ENCODE results near the gene CCDC184.

CCDC184 gene

DNA sequence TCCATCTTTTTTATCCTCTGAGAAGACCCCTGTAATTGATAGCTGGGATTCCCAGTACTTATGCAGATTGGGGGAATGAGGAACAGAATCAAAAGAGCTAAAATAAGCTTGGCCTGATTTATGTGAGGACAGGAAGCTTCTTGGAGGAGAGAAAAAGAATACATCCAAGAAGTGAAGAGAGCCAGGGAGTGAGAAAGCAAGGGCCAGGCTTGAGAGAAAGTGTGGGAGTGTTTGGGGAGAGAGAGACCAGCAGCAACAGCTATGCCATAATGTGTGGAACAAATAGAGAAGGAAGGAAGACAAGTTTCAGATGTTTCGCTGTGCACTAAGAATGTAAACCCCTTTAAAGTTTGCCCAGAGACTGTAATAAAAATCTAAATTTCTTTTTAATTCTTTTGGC is 4.0 kb upstream of the CCDC184 start:
- no peak for DNase-seq (ENCODE audit: low read depth in 2 of 2)

DNA sequence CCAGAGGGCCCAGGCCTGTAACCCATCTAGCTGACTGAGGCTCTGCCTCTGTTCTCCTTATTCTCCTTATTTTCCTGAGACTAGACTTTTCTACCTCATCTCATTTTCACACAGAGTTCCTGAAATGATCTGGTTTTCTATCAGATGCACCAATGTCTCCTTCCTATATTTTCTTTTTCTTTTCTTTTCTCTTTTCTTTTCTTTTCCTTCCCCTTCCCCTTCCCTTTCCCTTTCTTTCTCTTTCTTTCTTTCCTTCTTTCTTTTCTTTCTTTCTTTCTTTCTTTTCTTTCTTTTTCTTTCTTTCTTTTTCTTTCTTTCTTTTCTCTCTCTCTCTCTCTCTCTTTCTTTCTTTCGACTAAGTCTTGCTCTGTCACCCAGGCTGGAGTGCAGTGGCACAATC is 3.0 kb upstream of the CCDC184 start:
- no peak for DNase-seq (ENCODE audit: low read depth in 2 of 2)

DNA sequence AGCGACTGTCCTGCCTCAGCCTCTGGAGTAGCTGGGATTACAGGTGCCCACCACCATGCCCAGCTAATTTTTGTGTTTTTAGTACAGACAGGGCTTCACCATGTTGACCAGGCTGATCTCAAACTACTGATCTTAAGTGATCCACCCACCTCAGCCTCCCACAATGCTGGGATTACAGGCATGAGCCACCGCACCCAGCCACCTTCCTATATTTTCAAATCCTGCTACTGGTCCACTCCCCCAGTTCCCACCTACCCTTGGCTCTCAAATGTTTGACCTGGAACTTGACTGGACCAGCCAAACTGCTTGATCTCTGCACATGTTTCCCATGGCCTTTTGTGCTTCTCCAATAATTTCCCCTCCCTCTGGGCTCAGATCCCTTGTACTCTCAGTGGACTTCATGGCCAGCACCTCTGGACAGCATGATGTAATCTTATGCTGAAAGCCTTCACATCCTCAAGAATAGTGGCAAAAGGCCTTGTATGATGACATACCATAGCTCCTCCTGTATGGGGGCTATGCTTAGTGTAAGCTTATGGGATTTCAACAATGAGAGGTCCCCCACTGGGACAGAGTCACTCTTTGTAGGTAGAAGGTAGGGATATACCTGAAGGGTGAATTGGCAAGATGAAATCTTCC is 2.5 kb upstream of the CCDC184 start:
- DNase-seq (ENCODE audit: low read depth in 2 of 2), result no peak

GRCh38 chr12:48182631-48183030 is 813 bp upstream of the CCDC184 start:
- no peak for DNase-seq (ENCODE audit: low read depth in 2 of 2)

DNA sequence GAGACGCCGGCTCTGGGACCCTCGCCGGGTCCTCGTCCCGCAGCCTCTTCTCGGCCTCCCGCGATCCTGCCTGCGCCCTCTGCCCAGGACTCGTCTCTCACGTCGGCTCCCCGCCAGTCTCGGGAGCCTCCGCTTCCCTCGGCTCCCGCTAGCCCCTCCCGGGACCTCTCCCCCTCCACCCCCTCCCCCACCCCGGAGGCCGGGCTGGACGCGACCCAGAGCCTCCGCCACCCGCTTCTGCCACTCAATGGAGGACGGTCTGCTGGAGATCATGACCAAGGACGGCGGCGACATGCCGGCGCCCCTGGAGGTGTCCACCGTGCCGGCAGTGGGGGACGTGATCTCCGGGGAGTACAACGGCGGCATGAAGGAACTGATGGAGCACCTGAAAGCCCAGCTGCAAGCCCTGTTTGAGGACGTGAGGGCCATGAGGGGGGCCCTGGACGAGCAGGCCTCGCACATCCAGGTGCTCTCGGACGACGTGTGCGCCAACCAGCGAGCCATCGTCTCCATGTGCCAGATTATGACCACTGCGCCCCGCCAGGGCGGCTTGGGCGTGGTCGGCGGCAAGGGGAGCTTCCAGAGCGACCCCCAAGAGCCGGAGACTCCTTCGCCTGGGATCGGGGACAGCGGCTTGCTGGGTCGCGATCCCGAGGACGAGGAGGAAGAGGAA is 568 bp downstream of the CCDC184 start:
- DNase-seq (ENCODE audit: low read depth in 2 of 2), result no peak

DNA sequence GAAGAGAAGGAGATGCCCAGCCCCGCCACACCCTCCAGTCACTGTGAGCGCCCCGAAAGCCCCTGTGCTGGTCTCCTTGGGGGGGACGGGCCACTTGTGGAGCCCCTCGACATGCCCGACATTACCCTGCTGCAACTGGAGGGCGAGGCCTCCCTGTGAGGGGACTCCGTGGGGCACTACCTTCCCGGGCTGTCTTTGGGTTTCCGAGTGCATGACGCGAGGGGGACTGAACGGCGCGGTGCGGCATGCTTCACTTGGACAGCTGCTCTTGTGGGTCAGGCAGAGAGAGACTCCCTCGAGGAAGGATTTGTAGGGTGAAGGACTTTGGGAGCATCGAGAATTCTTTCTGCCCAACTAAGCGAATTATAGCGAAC is 1.1 kb downstream of the CCDC184 start:
- no peak for DNase-seq (ENCODE audit: low read depth in 2 of 2)

DNA sequence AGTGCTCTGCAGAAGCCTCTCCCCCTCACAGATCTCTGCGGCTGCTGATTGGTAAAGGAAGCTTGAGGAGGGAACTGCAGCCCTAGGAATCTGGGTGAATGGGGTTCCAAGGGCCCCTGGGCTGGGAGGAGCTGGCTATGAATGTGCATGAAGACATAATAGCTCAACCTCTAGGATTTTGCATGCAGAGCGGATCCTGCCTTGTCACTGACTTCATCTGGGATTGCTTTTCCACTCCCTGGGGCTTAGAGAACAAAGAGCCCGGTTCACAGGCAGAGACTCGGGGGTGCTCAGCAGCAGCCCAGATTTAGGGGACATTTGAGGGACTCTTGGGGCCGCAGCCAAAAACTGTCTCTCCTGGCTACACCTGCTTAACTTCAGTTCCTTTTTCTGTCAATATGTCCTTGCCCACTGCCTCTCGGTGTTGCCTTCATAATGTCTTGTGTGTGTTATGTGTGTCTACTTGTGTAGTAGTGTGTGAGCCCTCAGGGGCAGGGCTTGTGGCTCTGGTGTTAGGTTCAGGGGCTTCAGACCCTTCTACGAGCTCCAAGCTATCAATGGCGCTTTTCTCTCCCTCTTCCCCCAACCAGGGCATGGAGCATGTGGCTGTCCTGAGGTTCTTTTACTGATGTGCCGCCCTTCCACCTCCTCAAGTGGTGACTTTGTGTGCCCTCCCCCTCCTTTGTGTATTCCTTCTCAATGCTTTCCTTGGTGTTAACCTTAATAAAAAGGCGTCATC is 1.9 kb downstream of the CCDC184 start:
- no peak for DNase-seq (ENCODE audit: low read depth in 2 of 2)

DNA sequence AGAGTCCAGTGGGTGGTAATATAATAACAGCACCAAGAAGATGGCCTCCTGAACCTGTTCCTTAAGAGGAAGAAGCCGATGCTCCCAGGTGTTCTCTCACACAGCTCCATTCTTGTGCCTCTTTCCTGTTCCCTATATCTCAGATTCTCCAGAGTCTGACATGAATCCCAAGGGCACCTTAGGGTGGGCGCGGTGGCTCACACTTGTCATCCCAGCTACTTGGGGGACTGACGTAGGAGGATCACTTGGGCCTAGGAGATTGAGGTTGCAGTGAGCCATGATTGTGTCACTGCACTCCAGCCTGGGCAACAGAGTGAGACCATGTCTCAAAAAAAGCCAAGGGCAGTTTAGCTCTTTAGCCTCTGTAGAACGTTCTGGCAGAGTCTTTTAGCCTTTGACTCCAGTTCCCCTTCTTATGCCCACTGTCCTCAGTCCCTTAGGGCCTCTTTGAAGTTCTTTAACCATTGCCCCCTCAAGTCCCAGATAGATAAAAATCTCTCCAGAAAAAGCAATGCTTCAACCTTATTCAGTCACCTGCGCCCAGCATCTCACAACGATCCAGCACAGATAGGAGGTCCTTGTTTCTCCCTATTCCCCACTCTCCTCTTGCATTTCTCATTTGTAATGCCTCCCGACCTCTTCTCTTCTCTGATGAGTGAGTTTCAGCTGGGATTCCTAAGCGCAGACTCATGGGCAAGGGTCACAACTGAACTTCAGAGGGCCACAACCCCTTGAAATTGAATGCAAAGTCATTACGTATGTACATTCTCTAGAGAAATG is 4.7 kb downstream of the CCDC184 start:
- no peak for DNase-seq (ENCODE audit: low read depth in 2 of 2)

- DNase-seq (ENCODE audit: low read depth in 2 of 2), result peak; percentile 42 to 51
Observed at GRCh38 chr12:48189331-48190125, 6.1 kb downstream of the CCDC184 start.

DNA sequence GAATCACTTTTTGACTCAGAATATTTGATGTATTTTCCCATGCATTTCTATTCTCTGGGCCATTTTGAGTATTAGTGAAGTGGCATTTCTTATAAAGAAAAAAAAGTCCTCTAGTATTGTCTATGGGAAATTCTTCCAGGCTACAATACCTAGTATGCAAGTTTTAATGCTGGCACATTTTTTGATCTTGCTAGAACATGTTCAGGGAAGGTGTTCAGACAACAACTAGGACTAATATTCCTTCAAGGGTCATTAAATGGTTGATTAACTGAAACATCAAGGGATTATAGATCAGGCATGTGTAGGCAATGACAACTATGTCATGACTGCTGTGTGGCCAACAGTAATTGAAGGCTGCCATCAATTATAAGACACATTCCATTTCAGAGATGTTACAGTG is 7.7 kb downstream of the CCDC184 start:
- DNase-seq (ENCODE audit: low read depth in 2 of 2), result no peak

DNA sequence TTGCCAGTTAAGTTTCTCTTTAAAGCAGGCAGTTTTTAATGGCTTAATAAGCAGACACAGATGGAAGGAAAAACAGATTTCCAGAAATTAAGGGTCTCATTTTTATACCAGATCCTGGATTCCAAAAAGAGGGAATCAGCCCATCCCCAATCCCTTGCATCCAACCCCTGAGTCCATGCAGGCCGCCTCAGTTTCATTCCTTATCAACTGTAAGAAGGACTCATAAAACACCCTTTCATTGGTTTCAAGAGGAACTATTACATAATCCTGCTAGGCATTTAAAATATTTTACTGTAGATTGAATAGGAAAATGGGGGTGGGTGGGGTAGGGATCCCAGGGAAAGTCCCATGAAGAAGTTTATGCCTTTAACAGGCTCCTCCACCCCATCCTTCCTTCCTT is 9.4 kb downstream of the CCDC184 start:
- DNase-seq (ENCODE audit: low read depth in 2 of 2), result no peak

DNA sequence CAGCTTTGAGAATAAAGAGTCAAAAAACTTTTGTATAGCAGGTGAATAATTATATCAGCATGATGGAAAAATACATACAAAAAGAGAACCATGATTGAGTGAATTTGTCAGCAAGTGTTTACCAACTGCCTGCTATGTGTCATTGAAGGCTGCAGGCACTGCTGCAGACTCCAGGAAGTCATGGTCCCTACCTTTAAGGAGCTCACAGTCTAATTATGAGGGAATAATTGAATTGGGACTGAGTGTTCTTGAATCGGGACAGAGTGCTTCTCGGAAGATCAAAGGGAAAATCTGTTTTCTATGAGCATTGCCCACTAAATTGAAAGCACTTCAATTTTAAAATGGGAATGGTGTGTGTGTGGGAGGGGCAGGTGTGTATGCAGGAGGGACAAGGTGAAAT is 10.2 kb downstream of the CCDC184 start:
- no peak for DNase-seq (ENCODE audit: low read depth in 2 of 2)

DNA sequence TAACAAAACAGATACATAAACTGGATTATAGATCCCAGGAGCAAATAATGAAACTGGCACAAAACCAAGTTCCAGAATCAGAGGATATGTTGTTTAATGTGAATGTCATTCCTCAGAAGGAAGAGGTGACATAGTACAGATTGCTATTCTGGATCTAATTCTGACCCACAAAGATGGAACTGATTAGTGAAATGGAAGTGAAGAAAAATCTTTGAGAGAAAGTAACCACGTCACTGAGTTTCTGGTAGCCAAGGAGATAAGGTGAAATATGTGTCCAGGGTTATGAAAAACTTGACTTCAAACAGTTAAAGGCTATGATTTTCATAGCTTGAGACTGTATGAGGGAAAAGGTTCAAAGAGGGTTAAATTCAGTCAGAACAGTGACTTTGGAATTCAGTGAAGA is 11.4 kb downstream of the CCDC184 start:
- no peak for DNase-seq (ENCODE audit: low read depth in 2 of 2)

DNA sequence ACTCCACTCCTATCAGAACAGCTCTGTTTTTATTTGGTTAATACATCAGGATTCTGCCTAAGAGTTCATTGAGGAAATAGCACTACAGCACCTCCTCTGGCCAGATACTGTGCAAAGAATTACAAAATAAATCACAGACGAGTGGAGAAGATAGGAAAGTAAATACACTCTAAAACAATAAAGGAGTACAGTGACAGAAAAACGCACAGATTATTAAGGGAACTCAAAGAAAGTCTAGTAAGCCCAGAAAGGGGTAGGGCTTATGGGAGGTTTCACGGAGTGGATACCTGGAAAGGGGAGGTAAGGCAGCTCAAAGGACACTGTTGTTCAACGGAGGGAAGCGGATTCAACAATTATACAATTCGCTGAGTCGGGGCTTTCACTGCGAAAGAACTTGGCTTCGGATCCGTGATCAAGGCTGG is 14.1 kb downstream of the CCDC184 start:
- DNase-seq (ENCODE audit: low read depth in 2 of 2), result no peak

DNA sequence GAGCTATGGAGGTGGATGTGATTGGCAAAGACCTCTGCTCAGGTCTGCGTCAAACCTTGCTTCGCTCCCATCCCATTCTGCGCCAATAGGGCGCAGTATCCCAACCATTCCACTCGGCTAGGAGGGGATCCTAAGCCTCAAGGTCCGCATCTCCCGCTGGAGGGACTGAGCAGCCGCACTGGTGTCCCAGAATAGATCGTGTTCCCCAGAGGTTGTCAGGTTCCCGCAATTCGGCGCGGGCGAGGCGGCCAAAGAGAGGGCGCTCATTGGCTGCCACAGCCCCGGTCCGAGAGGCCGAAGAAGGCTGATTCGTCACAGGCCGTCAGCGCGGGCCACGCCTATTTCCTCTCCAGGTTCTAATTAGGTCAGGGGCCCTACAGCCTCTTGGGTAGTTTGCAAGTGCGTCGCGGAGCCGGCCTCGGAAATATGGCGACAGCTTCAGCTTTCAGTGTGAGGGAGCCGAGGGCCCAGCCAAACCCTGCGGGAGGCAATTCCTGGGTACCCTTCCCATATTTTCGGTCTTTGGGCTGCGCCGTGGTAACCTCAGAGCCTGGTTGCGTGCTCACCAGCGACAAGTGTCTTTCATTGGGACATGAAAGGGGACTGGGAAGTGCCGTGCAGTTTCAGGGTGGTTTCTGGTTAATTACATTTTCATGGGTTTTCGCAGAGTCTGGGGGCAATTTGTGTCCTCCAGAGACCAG is 14.7 kb downstream of the CCDC184 start:
- peak; percentile 81 to 83 for DNase-seq (ENCODE audit: low read depth in 2 of 2)

- DNase-seq (ENCODE audit: low read depth in 2 of 2), result no peak
Observed at GRCh38 chr12:48198672-48198971, 15.2 kb downstream of the CCDC184 start.

DNA sequence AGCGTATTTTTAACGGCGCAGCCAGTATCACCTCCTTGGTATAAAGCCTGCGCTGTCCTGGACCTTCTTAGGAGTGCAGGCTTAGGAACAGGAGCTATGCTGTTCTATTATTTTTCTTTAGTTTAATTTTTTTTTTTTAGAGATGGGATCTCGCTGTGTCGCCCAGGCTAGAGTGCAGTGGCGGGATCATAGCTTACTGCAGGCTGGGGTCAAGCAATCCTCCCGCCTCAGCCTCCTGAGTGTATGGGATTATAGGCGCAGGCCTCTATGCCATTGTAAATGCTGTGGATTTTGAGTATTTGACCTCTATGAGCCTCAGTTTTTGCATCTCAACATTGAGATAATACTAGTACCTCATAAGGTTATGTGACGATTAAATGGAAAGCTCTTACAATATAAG is 15.5 kb downstream of the CCDC184 start:
- no peak for DNase-seq (ENCODE audit: low read depth in 2 of 2)

GRCh38 chr12:48199774-48200221 is 16.4 kb downstream of the CCDC184 start:
- DNase-seq (ENCODE audit: low read depth in 2 of 2), result no peak

DNA sequence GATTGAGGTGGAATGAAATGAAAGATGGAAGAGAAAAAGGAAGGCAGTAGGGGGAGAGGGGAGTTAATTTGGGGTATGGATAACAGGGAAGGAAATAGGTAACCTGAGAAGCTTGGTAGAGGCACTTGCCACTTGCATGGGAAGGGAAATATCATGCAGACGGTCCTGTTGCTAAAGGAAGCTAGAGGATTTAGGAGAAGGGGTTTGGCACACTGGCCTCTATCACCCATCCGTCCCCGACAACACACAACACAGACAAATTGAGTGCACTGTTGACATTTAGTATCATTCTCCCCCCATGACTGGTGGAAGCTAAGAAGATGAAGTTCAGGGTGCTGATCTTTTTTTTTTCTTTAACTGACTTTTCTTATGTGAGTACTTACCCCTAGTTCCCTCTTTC is 17.6 kb downstream of the CCDC184 start:
- no peak for DNase-seq (ENCODE audit: low read depth in 2 of 2)

GRCh38 chr12:48201516-48201915 is 18.1 kb downstream of the CCDC184 start:
- no peak for DNase-seq (ENCODE audit: low read depth in 2 of 2)

DNA sequence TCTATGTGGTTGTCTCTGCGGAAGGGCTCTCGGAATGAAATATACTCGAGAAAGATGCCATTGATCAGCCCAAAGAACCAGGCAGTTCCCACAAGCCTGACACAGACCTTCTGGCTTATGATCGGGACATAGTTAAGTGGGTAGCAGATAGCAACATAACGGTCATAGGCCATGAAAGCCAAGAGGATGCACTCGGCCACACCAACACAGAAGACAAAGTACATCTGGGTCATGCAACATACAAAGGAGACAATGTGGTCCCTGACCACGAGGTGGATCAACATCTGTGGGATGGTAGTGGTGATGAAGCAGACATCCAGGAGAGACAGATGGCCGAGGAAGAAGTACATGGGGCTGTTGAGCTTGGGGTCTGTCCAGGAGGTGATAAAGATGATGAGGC is 19.3 kb downstream of the CCDC184 start:
- DNase-seq (ENCODE audit: low read depth in 2 of 2), result no peak
